ENCODE measurements around the gene PNPLA7.

Gene PNPLA7

GRCh38 chr9:137502008-137502911, 47.9 kb downstream of the PNPLA7 start:
- DNase-seq: peak in 2 of 42 donors; percentile 40 to 59
- intact Hi-C loops (cut with DNase I): no loop called here

GRCh38 chr9:137501457-137501856, 48.7 kb downstream of the PNPLA7 start:
- intact Hi-C loops (cut with DNase I): no loop called here
- peak in 1 of 42 donors; percentile 1 for DNase-seq

- peak in 1 of 42 donors; percentile 3 for DNase-seq
- intact Hi-C loops (cut with DNase I): no loop called here
Measured at GRCh38 chr9:137500666-137501397, 49.4 kb downstream of the PNPLA7 start.

GRCh38 chr9:137499858-137500661, 50.1 kb downstream of the PNPLA7 start:
- DNase-seq: no peak
- intact Hi-C loops (cut with DNase I): no loop called here

- no peak for DNase-seq
- intact Hi-C loops (cut with DNase I): no loop called here
Measured at GRCh38 chr9:137499416-137499815, 50.8 kb downstream of the PNPLA7 start.

GRCh38 chr9:137498720-137499150, 51.5 kb downstream of the PNPLA7 start:
- intact Hi-C loops (cut with DNase I): no loop called here
- peak in 4 of 42 donors; percentile 34 to 56 (median 44) for DNase-seq

GRCh38 chr9:137497921-137498719, 52.1 kb downstream of the PNPLA7 start:
- intact Hi-C loops (cut with DNase I): no loop called here
- DNase-seq: peak in 1 of 42 donors; percentile 46

GRCh38 chr9:137496601-137497375, 53.4 kb downstream of the PNPLA7 start:
- intact Hi-C loops (cut with DNase I): no loop called here
- DNase-seq: no peak

- intact Hi-C loops (cut with DNase I): no loop called here
- no peak for DNase-seq
Measured at GRCh38 chr9:137494550-137495351, 55.5 kb downstream of the PNPLA7 start.

- DNase-seq: no peak
- intact Hi-C loops (cut with DNase I): no loop called here
Measured at GRCh38 chr9:137494104-137494544, 56.1 kb downstream of the PNPLA7 start.

- intact Hi-C loops (cut with DNase I): no loop called here
- DNase-seq: no peak
Measured at GRCh38 chr9:137493364-137494103, 56.7 kb downstream of the PNPLA7 start.

GRCh38 chr9:137492464-137493363, 57.5 kb downstream of the PNPLA7 start:
- no peak for DNase-seq
- intact Hi-C loops (cut with DNase I): no loop called here

GRCh38 chr9:137491735-137492432, 58.3 kb downstream of the PNPLA7 start:
- no peak for DNase-seq
- intact Hi-C loops (cut with DNase I): no loop called here

GRCh38 chr9:137490532-137491186, 59.5 kb downstream of the PNPLA7 start:
- no peak for DNase-seq
- intact Hi-C loops (cut with DNase I): no loop called here
